ENCODE measurements around the gene INO80C. TPM values are rescaled to one million over a fixed set of nuclear protein-coding genes. Genes with fewer than 3 reads are reported as not detected.
A peak's percentile ranks its signal among the peaks of the same experiment; 100 is the strongest.

Gene INO80C
- total RNA-seq, 1 donor from 2014 or later: 24.6 TPM

DNA sequence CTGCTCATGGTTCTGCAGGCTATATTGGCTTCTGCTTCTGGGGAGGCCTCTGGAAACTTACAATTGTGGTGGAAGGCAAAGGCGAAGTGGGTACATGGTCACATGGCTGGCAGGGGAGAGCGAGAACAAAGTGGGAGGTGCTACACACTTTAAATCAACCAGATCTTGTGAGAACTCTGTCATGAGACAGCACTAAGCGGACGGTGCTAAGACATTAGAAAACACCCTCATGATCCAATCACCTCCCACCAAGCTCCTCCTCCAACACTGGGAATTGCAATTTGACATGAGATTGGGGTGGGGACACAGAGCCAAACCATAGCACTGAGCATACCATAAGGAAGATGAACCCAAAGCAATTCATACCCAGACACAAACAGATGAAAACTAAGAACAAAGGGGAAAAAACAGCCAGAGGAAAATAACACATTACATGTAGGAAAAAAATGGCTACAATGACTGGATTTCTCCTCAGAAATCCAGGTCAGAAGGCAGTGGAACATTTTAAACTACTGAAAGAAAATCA lies 31.1 kb upstream of the INO80C start:
- Histone ChIP-seq H3K27ac (ENCODE audit: low read depth, low read length) (no peak overlapping the region), H3K9me3 (ENCODE audit: insufficient read depth, low read depth, low read length) (no peaks in the 10 kb centered on the region), H3K27me3 (ENCODE audit: insufficient read depth, low read length) (no peaks in the 10 kb centered on the region), H4K20me1 (ENCODE audit: insufficient read depth, low read length) (no peaks in the 10 kb centered on the region), H3K4me3 (ENCODE audit: insufficient read depth, low read depth, low read length) (no peak overlapping the region), H3K79me2 (ENCODE audit: insufficient read depth, low read length) (no peaks in the 10 kb centered on the region), H3K9ac (ENCODE audit: low read length) (no peak overlapping the region), H3K4me2 (ENCODE audit: low read length) (no peak overlapping the region), H3K36me3 (ENCODE audit: insufficient read depth, low read length) (no peaks in the 10 kb centered on the region), H3K4me1 (ENCODE audit: insufficient read depth, low read length) (no peaks in the 10 kb centered on the region), H2AFZ (ENCODE audit: low read depth, low read length) (no peak overlapping the region)
- H3K4me1 Mint-ChIP-seq (ENCODE audit: low read depth, unreplicated experiment): peaks cover 4% of the 10 kb centered on the region
- H3K36me3 Mint-ChIP-seq (ENCODE audit: low read depth, unreplicated experiment): peaks cover 1% of the 10 kb centered on the region
- TF ChIP-seq, protein P1, sequence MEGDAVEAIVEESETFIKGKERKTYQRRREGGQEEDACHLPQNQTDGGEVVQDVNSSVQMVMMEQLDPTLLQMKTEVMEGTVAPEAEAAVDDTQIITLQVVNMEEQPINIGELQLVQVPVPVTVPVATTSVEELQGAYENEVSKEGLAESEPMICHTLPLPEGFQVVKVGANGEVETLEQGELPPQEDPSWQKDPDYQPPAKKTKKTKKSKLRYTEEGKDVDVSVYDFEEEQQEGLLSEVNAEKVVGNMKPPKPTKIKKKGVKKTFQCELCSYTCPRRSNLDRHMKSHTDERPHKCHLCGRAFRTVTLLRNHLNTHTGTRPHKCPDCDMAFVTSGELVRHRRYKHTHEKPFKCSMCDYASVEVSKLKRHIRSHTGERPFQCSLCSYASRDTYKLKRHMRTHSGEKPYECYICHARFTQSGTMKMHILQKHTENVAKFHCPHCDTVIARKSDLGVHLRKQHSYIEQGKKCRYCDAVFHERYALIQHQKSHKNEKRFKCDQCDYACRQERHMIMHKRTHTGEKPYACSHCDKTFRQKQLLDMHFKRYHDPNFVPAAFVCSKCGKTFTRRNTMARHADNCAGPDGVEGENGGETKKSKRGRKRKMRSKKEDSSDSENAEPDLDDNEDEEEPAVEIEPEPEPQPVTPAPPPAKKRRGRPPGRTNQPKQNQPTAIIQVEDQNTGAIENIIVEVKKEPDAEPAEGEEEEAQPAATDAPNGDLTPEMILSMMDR (IDR thresholded peaks at IDR 0.05; ENCODE audit: insufficient read depth, low read depth, low read length): no peak
- TF ChIP-seq EZH2 (IDR thresholded peaks at IDR 0.05; ENCODE audit: insufficient read depth, low read length): no peak
- no peak overlapping the region for H3K27ac Mint-ChIP-seq (ENCODE audit: unreplicated experiment)
- no peak for DNase-seq (ENCODE audit: low read depth)
- H3K9me3 Mint-ChIP-seq (ENCODE audit: unreplicated experiment): peaks cover 8% of the 10 kb centered on the region
- no peak for FAIRE-seq
- no peaks in the 10 kb centered on the region for H3K27me3 Mint-ChIP-seq (ENCODE audit: low read depth, unreplicated experiment)
- no peak overlapping the region for H3K4me3 Mint-ChIP-seq (ENCODE audit: unreplicated experiment)

DNA sequence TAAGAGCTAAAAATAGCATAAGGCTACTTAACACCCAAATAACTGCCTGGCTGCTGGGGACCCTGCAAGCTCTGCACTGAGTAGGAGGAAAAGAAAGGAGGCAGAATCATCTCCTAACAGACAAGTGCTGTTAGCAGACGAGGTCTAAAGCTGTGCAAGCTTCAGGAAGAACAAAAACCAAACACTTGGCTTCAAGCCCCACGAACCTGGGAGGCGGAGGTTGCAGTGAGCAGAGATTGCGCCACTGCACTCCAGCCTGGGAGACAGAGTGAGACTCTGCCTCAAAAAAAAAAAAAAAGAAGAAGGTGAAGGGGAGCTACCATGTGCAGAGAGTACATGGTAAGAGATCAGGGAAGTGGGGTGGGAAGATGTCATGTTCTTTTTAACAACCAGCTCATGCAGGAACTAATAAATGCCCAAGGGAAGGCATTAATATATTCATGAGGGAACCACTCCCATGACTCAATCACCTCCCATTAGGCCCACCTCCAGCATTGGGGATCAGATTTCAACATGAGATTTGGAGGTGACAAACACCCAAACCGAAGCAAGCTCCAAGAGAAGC lies 28.8 kb upstream of the INO80C start:
- Mint-ChIP-seq H3K36me3 (ENCODE audit: low read depth, unreplicated experiment) (peaks cover 1% of the 10 kb centered on the region), H3K27ac (ENCODE audit: unreplicated experiment) (no peak overlapping the region), H3K4me1 (ENCODE audit: low read depth, unreplicated experiment) (peaks cover 4% of the 10 kb centered on the region), H3K4me3 (ENCODE audit: unreplicated experiment) (no peak overlapping the region), H3K9me3 (ENCODE audit: unreplicated experiment) (peaks cover 5% of the 10 kb centered on the region), H3K27me3 (ENCODE audit: low read depth, unreplicated experiment) (no peaks in the 10 kb centered on the region)
- FAIRE-seq (no peak), DNase-seq (ENCODE audit: low read depth) (peak; percentile 9)
- Histone ChIP-seq H2AFZ (ENCODE audit: low read depth, low read length) (no peak overlapping the region), H3K9me3 (ENCODE audit: insufficient read depth, low read depth, low read length) (no peaks in the 10 kb centered on the region), H4K20me1 (ENCODE audit: insufficient read depth, low read length) (no peaks in the 10 kb centered on the region), H3K4me1 (ENCODE audit: insufficient read depth, low read length) (no peaks in the 10 kb centered on the region), H3K4me2 (ENCODE audit: low read length) (peak overlapping the region; percentile 52), H3K36me3 (ENCODE audit: insufficient read depth, low read length) (no peaks in the 10 kb centered on the region), H3K27ac (ENCODE audit: low read depth, low read length) (no peak overlapping the region), H3K4me3 (ENCODE audit: insufficient read depth, low read depth, low read length) (no peak overlapping the region), H3K9ac (ENCODE audit: low read length) (no peak overlapping the region), H3K27me3 (ENCODE audit: insufficient read depth, low read length) (no peaks in the 10 kb centered on the region), H3K79me2 (ENCODE audit: insufficient read depth, low read length) (no peaks in the 10 kb centered on the region)
- no peak for TF ChIP-seq EZH2 (IDR thresholded peaks at IDR 0.05; ENCODE audit: insufficient read depth, low read length)
- TF ChIP-seq, protein P1 (IDR thresholded peaks at IDR 0.05; ENCODE audit: insufficient read depth, low read depth, low read length): no peak

DNA sequence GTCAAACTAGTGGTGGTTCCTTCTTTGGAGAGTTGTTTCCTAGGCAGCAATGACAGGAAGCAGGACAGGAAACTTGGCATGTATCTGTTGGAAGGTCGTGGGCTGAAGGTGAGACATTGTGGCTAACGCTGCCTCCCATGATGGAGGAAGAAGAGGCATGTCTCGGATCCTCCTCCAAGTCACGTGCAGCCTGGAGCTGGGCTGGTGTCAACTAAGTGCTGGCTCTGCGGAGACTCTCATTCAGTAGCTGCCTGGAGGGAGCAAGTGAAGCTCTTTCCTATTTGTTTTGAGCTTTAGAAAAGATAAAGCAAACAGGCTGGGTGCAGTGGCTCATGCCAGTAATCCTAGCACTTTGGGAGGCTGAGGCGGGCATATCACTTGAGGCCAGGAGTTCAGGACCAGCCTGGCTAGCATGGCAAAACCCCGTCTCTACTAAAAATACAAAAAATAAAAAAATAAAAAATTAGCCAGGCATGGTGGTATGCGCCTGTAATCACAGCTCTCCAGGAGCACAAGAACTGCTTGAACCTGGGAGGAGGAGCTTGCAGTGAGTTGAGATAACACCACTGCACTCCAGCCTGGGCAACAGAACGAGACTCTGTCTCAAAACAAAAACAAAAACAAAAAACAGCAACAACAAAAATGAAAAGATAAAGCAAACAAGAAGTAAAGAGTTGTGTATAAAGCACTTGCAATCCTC lies 28.2 kb upstream of the INO80C start:
- TF ChIP-seq, protein P1 (IDR thresholded peaks at IDR 0.05; ENCODE audit: insufficient read depth, low read depth, low read length): no peak
- no peak for TF ChIP-seq EZH2 (IDR thresholded peaks at IDR 0.05; ENCODE audit: insufficient read depth, low read length)
- H3K9me3 Mint-ChIP-seq (ENCODE audit: unreplicated experiment): peaks cover 3% of the 10 kb centered on the region
- Histone ChIP-seq H2AFZ (ENCODE audit: low read depth, low read length) (peak overlapping the region; percentile 49), H3K9me3 (ENCODE audit: insufficient read depth, low read depth, low read length) (no peaks in the 10 kb centered on the region), H3K27me3 (ENCODE audit: insufficient read depth, low read length) (no peaks in the 10 kb centered on the region), H3K27ac (ENCODE audit: low read depth, low read length) (no peak overlapping the region), H3K4me3 (ENCODE audit: insufficient read depth, low read depth, low read length) (no peak overlapping the region), H3K79me2 (ENCODE audit: insufficient read depth, low read length) (no peaks in the 10 kb centered on the region), H3K36me3 (ENCODE audit: insufficient read depth, low read length) (no peaks in the 10 kb centered on the region), H3K9ac (ENCODE audit: low read length) (no peak overlapping the region), H3K4me1 (ENCODE audit: insufficient read depth, low read length) (no peaks in the 10 kb centered on the region), H3K4me2 (ENCODE audit: low read length) (peak overlapping the region; percentile 52), H4K20me1 (ENCODE audit: insufficient read depth, low read length) (no peaks in the 10 kb centered on the region)
- H3K4me3 Mint-ChIP-seq (ENCODE audit: unreplicated experiment): no peak overlapping the region
- H3K27me3 Mint-ChIP-seq (ENCODE audit: low read depth, unreplicated experiment): no peaks in the 10 kb centered on the region
- H3K27ac Mint-ChIP-seq (ENCODE audit: unreplicated experiment): peak overlapping the region; percentile 59
- FAIRE-seq (no peak), DNase-seq (ENCODE audit: low read depth) (no peak)
- H3K36me3 Mint-ChIP-seq (ENCODE audit: low read depth, unreplicated experiment): peaks cover under 1% of the 10 kb centered on the region
- H3K4me1 Mint-ChIP-seq (ENCODE audit: low read depth, unreplicated experiment): peaks cover 4% of the 10 kb centered on the region

Measured in astrocyte (in vitro differentiated cells and primary cell).